ENCODE results near the gene P2RY12. TPM values are rescaled to one million over a fixed set of nuclear protein-coding genes. Genes with fewer than 3 reads are reported as not detected.

The P2RY12 gene
- total RNA-seq, 4 donors from 2014 or later: 0.31 to 7.8 (median 3.7) TPM

DNA sequence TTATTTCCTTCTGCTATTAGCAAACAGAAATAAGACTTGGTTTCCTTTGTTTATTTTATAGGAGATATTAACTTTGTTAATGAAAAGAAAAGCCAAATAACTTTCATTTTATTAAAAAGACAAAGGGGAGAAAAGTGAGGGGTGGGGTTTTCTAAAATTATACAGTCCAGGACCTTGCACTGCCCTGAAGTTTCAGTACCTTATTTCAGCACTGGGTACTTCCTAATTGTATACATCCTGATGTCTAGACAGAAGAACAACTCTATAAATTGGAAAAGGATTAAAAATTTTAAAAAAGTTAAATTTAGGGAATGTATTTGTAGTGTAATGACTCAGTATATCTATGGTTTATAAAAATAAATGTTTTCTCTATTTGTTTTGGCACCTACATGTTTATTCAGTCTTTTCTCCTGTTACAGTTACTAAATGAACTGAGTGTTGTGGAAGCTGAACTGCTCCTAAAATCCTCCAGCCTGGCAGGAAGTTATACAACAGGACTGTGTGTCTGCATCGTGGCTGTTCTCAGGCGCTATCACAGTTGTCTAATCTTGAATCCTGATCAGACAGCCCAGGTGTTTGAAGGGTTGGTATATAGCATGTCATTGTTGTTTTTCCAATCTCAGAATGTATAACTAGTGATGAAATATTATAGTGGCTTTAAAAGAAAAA lies 27.6 kb downstream of the P2RY12 start:
- 43% methylated on average over 2 of the region's 2 CpGs; no CpG with 5 or more reads in 1 of the 2 donors for WGBS, 2 donors (ENCODE audit: low coverage in 1 of 2)
- Histone ChIP-seq H3K4me3 (no peak overlapping the region), H3K27ac (no peak overlapping the region), H3K27me3 (no peaks in the 10 kb centered on the region), H3K9me3 (no peaks in the 10 kb centered on the region), H3K4me1 (peaks cover 0 to 11% (median 0%) of the 10 kb centered on the region in 3 donors), H3K36me3 (no peaks in the 10 kb centered on the region)
- ATAC-seq: no peak
- no peak for TF ChIP-seq POLR2AphosphoS5 (IDR thresholded peaks at IDR 0.05)
- TF ChIP-seq, protein P1, sequence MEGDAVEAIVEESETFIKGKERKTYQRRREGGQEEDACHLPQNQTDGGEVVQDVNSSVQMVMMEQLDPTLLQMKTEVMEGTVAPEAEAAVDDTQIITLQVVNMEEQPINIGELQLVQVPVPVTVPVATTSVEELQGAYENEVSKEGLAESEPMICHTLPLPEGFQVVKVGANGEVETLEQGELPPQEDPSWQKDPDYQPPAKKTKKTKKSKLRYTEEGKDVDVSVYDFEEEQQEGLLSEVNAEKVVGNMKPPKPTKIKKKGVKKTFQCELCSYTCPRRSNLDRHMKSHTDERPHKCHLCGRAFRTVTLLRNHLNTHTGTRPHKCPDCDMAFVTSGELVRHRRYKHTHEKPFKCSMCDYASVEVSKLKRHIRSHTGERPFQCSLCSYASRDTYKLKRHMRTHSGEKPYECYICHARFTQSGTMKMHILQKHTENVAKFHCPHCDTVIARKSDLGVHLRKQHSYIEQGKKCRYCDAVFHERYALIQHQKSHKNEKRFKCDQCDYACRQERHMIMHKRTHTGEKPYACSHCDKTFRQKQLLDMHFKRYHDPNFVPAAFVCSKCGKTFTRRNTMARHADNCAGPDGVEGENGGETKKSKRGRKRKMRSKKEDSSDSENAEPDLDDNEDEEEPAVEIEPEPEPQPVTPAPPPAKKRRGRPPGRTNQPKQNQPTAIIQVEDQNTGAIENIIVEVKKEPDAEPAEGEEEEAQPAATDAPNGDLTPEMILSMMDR (IDR thresholded peaks at IDR 0.05): no peak
- TF ChIP-seq EP300 (IDR thresholded peaks at IDR 0.05): no peak
- no peak for TF ChIP-seq POLR2A (IDR thresholded peaks at IDR 0.05)

GRCh38 chr3:151351648-151352047 lies 32.9 kb downstream of the P2RY12 start:
- TF ChIP-seq POLR2A (IDR thresholded peaks at IDR 0.05) (no peak), EP300 (IDR thresholded peaks at IDR 0.05) (no peak), POLR2AphosphoS5 (IDR thresholded peaks at IDR 0.05) (no peak)
- H3K27ac ChIP-seq: no peak overlapping the region
- H3K9me3 ChIP-seq: no peaks in the 10 kb centered on the region
- H3K4me1 ChIP-seq: peaks cover 0 to 2% (median 0%) of the 10 kb centered on the region in 3 donors
- H3K27me3 ChIP-seq: no peaks in the 10 kb centered on the region
- no peak overlapping the region for H3K4me3 ChIP-seq
- 87 to 91% methylated on average over 4 of the region's 4 CpGs for WGBS, 2 donors (ENCODE audit: low coverage in 1 of 2)
- ATAC-seq: no peak
- no peaks in the 10 kb centered on the region for H3K36me3 ChIP-seq

DNA sequence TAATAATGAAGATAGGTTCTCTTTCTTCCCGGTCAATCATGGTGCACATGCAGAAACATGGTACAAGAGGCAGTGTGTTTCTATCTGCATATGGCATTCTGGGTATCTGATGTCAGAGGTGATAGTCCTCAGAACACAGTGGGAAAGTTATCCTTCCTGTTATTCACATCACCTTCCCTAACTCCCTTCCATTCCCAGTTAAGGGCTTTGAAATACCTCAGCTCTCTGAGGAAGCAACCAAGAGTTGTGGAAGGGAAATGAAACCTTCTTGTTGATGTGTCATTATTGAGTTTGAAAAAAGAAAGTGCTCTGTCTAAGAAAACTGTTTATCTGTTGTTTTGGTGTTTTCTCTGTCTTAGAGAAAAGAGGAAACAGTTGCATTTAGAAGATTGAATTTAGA lies 33.3 kb downstream of the P2RY12 start:
- ATAC-seq: no peak
- H3K4me1 ChIP-seq: no peaks in the 10 kb centered on the region
- no peaks in the 10 kb centered on the region for H3K27me3 ChIP-seq
- H3K9me3 ChIP-seq: no peaks in the 10 kb centered on the region
- no peaks in the 10 kb centered on the region for H3K36me3 ChIP-seq
- 82 to 100% methylated on average over 1 of the region's 1 CpG for WGBS, 2 donors (ENCODE audit: low coverage in 1 of 2)
- H3K27ac ChIP-seq: no peak overlapping the region
- TF ChIP-seq, protein P1 (IDR thresholded peaks at IDR 0.05): no peak
- no peak for TF ChIP-seq POLR2AphosphoS5 (IDR thresholded peaks at IDR 0.05)
- TF ChIP-seq EP300 (IDR thresholded peaks at IDR 0.05): no peak
- TF ChIP-seq POLR2A (IDR thresholded peaks at IDR 0.05): no peak
- H3K4me3 ChIP-seq: no peak overlapping the region

DNA sequence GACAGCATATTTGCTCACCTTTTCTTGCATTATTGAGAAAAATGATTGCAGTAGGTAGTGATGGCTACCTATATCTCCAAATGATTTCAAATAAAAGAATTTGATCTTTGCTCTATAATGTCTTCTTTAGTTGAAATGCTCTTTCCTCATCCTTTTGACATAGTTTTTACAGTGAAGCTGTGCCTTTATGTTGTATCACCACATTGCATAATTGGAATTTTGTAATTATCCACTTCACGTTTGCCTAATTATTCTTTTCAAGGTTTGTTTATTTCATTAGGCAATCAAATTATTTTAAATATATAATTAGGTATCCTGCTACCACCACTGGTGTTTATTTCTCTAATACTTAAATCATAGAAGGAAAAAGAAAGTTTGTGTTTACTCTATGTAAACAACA lies 33.9 kb downstream of the P2RY12 start:
- no peak for ATAC-seq
- Histone ChIP-seq H3K36me3 (no peaks in the 10 kb centered on the region), H3K4me1 (no peaks in the 10 kb centered on the region), H3K27ac (no peak overlapping the region), H3K9me3 (no peaks in the 10 kb centered on the region), H3K4me3 (no peak overlapping the region), H3K27me3 (no peaks in the 10 kb centered on the region)
- WGBS, 2 donors (ENCODE audit: low coverage in 1 of 2): 75 to 78% methylated on average over 1 of the region's 1 CpG
- no peak for TF ChIP-seq POLR2A (IDR thresholded peaks at IDR 0.05)
- TF ChIP-seq, protein P1 (IDR thresholded peaks at IDR 0.05): no peak
- TF ChIP-seq EP300 (IDR thresholded peaks at IDR 0.05): no peak
- TF ChIP-seq POLR2AphosphoS5 (IDR thresholded peaks at IDR 0.05): no peak

- Histone ChIP-seq H3K9me3 (no peaks in the 10 kb centered on the region), H3K27me3 (no peaks in the 10 kb centered on the region), H3K27ac (no peak overlapping the region), H3K4me3 (no peak overlapping the region), H3K4me1 (no peaks in the 10 kb centered on the region), H3K36me3 (no peaks in the 10 kb centered on the region)
- ATAC-seq: peak; percentile 58
- WGBS, 2 donors (ENCODE audit: low coverage in 1 of 2): 67 to 79% methylated on average over 5 to 6 of the region's 6 CpGs
- TF ChIP-seq POLR2A (IDR thresholded peaks at IDR 0.05) (no peak), EP300 (IDR thresholded peaks at IDR 0.05) (no peak), POLR2AphosphoS5 (IDR thresholded peaks at IDR 0.05) (no peak)
- TF ChIP-seq, protein P1 (IDR thresholded peaks at IDR 0.05): no peak
Observed at GRCh38 chr3:151347432-151347831, 37.1 kb downstream of the P2RY12 start.
